Measurements from ENCODE around the gene MCIDAS.

DNA sequence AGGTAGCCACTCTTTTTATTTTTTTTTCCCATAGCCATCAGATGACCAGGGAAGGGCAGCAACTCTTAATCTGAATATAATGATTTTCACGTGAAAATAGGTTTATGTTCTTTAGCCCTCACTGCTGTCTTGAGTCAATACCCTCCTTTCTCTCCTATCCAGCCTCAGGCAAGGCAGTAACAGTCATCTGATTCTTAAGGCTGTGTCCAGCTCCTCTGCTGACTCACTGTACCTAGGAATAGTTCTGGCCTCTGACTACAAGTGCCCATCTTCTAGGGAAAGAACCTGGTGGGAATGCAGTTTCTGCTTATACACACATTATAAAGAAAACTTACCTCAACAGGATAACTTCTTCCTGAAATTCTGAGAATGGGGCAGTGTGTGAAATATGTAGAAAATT is 49.7 kb upstream of the MCIDAS start:
- TF ChIP-seq, protein P1, sequence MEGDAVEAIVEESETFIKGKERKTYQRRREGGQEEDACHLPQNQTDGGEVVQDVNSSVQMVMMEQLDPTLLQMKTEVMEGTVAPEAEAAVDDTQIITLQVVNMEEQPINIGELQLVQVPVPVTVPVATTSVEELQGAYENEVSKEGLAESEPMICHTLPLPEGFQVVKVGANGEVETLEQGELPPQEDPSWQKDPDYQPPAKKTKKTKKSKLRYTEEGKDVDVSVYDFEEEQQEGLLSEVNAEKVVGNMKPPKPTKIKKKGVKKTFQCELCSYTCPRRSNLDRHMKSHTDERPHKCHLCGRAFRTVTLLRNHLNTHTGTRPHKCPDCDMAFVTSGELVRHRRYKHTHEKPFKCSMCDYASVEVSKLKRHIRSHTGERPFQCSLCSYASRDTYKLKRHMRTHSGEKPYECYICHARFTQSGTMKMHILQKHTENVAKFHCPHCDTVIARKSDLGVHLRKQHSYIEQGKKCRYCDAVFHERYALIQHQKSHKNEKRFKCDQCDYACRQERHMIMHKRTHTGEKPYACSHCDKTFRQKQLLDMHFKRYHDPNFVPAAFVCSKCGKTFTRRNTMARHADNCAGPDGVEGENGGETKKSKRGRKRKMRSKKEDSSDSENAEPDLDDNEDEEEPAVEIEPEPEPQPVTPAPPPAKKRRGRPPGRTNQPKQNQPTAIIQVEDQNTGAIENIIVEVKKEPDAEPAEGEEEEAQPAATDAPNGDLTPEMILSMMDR (IDR thresholded peaks at IDR 0.05; ENCODE audit: poor library complexity) = no peak
- TF ChIP-seq EZH2 (IDR thresholded peaks at IDR 0.05; ENCODE audit: borderline replicate concordance) (no peak), EZH2phosphoT487 (IDR thresholded peaks at IDR 0.05; ENCODE audit: low read depth, severe bottlenecking, unreplicated experiment) (no peak)

Measured in hepatocyte (in vitro differentiated cells).